GM13976 (cell line): Measurements from ENCODE around the gene EVA1A.

ENCODE experiments used
- DNase-seq: peaks from one replicate; pipeline ENCODE4 v3.0.0; 2012; ENCODE audit warnings: low spot score
- in situ Hi-C: fragments of 300-500 bp; cut with MboI; formaldehyde crosslinking; loops from one replicate; pipeline ENCODE4 v1.12.0; 2022; ENCODE audit warnings: low sequenced_read_pairs, mixed read lengths, inconsistent platforms; ENCODE audit not compliant: unreplicated experiment
- TF ChIP-seq, protein P1 (sequence below): IDR thresholded peaks from 2 replicates; pipeline ENCODE4 v1.5.1; 2012; ENCODE audit warnings: borderline replicate concordance, mild to moderate bottlenecking; ENCODE audit not compliant: insufficient read depth; ENCODE audit errors: extremely low read depth, missing control alignments, control extremely low read depth

EVA1A gene

DNA sequence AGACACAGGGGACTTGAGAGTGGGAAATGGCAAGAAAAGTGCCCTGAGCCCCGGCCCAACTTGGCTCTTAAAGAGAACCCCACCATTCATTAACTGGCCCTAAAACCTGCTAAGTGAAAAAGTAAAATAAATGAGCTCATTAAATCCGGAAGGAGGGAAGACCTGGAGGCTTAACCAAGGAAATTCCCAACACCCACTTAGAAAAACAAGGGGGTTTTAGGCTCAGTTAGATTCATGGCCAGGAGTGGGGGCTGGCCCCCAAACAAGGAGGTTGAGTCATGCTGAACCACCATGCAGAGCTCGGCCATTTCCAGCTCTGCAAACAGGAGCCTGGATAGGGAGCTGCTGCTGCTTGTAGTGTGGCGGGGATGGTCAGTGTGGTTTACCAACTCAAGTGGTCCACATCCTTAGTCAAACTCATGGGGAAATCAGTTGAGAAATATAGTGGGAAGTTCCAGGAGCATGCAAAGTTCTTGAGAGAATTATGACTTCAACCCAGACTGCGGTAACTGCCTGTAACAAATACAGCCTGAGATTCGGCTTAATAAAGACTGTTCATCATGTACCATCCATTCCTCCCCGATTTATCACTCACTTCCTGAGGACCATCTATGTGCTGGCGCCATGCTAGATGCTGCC, 46.1 kb upstream of the EVA1A start:
- DNase-seq: no peak
- in situ Hi-C loops: loop anchor here (10.0 to 25.0 kb wide), 2 partner anchors 142 to 695 kb away; no protein-coding TSS in a partner anchor
- TF ChIP-seq, protein P1, sequence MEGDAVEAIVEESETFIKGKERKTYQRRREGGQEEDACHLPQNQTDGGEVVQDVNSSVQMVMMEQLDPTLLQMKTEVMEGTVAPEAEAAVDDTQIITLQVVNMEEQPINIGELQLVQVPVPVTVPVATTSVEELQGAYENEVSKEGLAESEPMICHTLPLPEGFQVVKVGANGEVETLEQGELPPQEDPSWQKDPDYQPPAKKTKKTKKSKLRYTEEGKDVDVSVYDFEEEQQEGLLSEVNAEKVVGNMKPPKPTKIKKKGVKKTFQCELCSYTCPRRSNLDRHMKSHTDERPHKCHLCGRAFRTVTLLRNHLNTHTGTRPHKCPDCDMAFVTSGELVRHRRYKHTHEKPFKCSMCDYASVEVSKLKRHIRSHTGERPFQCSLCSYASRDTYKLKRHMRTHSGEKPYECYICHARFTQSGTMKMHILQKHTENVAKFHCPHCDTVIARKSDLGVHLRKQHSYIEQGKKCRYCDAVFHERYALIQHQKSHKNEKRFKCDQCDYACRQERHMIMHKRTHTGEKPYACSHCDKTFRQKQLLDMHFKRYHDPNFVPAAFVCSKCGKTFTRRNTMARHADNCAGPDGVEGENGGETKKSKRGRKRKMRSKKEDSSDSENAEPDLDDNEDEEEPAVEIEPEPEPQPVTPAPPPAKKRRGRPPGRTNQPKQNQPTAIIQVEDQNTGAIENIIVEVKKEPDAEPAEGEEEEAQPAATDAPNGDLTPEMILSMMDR: no peak

DNA sequence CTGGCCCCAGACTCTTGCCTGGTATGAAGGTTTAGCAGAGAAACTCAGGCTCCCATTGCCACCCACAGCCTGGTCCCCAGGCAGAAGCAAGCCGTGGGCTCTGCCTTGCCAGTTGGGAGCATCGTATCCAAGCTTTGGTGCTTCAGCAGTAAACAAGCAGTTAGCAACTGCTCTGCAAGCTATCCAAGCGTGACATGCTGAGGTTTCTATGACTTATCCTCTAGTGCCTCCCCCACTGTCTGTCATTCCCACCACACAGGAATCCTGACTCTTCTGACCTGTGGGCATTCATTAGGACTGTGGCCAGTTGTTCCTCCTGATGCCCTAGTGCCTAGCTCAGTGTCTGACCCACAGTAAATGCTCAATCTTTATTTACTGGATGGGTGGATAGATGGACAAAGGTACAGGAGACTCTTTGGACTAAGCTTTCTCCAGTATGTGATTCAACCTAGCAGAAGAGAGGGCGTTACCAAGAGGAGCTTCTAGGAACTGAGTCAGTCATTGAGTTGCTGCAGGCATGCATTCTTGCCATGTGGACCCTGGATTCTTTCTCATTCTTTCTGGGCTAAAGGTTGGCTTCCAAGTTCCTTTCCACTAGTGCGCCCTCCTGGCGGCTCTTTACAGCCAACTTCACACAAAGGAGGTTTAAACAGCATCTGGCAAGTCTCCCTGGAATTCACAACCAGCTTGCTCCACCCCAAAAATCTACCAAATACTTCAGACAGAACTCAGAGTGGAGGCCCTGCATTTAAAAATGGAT, 45.2 kb upstream of the EVA1A start:
- DNase-seq: no peak
- in situ Hi-C loops: loop anchor here (10.0 to 25.0 kb wide), 2 partner anchors 141 to 694 kb away; no protein-coding TSS in a partner anchor

DNA sequence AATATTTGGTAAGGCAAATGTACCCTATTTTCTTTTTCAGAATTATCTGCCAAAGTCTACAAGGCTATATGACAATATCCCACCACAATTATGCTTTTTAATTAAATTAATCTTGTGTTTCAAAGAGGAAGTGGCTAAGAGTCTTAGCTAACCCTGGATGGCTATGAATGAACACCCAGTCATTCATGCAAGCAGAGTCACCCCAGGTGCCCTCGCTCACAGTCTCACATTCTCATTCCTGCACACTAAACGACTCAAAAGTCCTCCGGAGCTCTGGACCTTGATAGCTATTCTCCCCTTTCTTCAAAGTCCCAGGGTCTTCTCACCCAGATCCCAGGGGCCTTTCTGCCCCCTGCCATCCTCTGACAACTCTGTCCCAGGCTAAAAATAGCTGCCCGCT, 43.7 kb upstream of the EVA1A start:
- TF ChIP-seq, protein P1: no peak
- DNase-seq: no peak
- in situ Hi-C loops: loop anchor here (10.0 to 25.0 kb wide), 2 partner anchors 140 to 692 kb away; no protein-coding TSS in a partner anchor

More for the DNA sequence above, 45.2 kb upstream of the EVA1A start:
- TF ChIP-seq, protein P1: no peak

DNA sequence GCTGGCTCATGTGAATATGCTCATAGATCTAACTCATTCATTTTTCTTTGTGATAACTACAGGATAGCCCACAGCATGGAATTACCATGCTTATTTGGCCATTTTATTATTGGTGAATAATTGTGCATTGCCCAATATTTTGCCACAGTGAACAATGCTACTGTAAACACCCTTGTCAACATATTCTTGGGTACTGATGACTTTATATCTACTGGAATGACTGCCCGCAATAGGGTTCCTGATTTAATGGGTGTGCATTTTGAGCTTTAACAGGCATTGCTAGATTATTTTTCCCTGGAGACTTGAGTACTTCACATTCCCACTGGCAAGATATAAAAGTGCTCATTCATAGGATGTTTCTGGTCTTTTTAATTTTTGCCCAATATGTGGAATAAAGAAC, 42.7 kb upstream of the EVA1A start:
- in situ Hi-C loops: loop anchor here (10.0 to 25.0 kb wide), 2 partner anchors 139 to 691 kb away; no protein-coding TSS in a partner anchor
- DNase-seq: no peak
- TF ChIP-seq, protein P1: no peak

DNA sequence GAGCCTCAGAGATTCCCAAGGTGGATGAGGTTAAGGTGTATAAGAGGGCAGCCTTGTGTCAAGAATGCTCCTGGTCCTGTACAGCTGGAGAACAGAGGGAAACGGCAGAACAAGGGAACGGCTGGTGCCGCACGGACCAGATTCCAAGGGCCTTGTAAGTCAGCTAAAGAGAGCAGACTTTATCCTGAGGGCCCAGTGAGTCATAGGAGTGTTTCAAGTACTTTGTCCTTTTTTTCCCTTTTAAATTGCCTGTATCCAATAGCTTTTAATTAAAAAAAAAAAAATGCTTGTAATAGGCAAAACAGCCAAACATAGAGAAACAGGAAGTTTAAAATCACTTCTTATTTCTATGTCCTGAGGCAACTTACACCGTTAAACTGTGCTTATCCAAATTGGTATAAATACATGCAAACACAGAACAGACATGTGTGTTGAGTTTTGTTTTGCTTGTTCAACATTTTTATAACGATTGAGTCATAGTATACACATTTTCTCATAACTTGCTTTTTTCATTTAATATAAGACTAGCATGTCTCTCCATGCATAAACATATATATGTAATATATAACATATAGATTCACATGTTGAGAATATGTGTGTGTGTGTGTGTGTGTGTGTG, 42.1 kb upstream of the EVA1A start:
- in situ Hi-C loops: loop anchor here (10.0 to 25.0 kb wide), 2 partner anchors 138 to 691 kb away; no protein-coding TSS in a partner anchor
- DNase-seq: no peak
- TF ChIP-seq, protein P1: no peak

DNA sequence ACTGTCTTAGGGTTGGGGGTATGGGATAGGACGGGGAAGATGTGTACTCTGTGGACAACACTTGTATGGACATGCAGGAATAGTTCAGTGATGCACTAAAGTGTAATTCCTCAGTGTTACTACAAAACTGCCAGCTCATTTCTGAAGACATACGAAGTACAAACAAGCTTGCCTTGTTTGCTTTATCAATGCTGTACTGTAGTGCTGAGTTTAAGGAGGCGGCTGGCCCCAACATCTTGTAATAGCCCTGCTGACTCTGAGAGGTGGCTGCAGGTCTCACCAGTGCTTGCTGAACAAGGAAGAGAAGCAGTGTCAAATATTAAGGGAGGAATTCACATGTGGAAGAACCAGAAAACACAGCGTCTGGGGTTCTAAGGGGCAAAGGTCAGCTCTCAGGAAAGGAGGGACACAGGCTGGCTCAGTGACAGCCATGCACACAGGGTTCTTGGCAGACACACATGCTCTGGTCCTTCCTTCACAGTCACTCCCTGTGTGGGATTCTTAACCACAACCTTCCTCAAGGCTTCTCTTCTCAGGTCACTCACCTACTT, 39.8 kb upstream of the EVA1A start:
- no peak for DNase-seq
- in situ Hi-C loops: loop anchor here (10.0 to 25.0 kb wide), 2 partner anchors 136 to 688 kb away; no protein-coding TSS in a partner anchor

More for the DNA sequence above, 39.8 kb upstream of the EVA1A start:
- TF ChIP-seq, protein P1: no peak
